CD4-positive, alpha-beta T cell (primary cell): ENCODE data around the gene NCR3LG1. TPM values are rescaled to one million over a fixed set of nuclear protein-coding genes. Genes with fewer than 3 reads are reported as not detected.

Source experiments
- ATAC-seq: fragments of 200-7000 bp; cut with Tn5 transposase; one replicate; pipeline ENCODE4 v1.10.0; 2022; ENCODE audit warnings: mild to moderate bottlenecking; ENCODE audit not compliant: poor library complexity
- CTCF ChIA-PET: fragments of 350-600 bp; sonication (Branson Sonifier 250); formaldehyde crosslinking; loops from one replicate; lab custom pipeline; 2021; ENCODE audit warnings: antibody characterized with exemption, inconsistent platforms; lab: Charles Lee
- POLR2A ChIA-PET: fragments of 350-600 bp; sonication (Branson Sonifier 250); formaldehyde crosslinking; loops from one replicate; lab custom pipeline; 2021; ENCODE audit warnings: antibody characterized with exemption, inconsistent platforms; lab: Charles Lee
- DNase-seq, 14 experiments: peaks; one replicate each; pipeline ENCODE4 v3.0.0-alpha.2; 2013 to 2020; ENCODE audit warnings: mixed read lengths in 2 of 14
- H3K27ac ChIP-seq, 2 donors: one replicate each; pipeline versions ENCODE4 v1.5.1 to v1.7.0; 2013; ENCODE audit warnings: low read length in 2 of 2, low read depth in 1 of 2, mild to moderate bottlenecking in 1 of 2
- H3K27me3 ChIP-seq, 2 experiments: 1 replicate in 1 of 2; 2 replicates in 1 of 2; pipeline versions ENCODE4 v1.6.1 to v1.7.0; 2013; ENCODE audit warnings: low read length in 2 of 2, control low read depth in 1 of 2, mild to moderate bottlenecking in 1 of 2, moderate library complexity in 1 of 2; ENCODE audit not compliant: insufficient read depth in 2 of 2, control insufficient read depth in 1 of 2
- H3K36me3 ChIP-seq: one replicate; pipeline ENCODE4 v1.6.1; 2013; ENCODE audit warnings: low read length, control low read depth; ENCODE audit not compliant: insufficient read depth
- H3K4me1 ChIP-seq: one replicate; pipeline ENCODE4 v1.6.1; 2013; ENCODE audit warnings: low read length, control low read depth; ENCODE audit not compliant: insufficient read depth
- H3K4me3 ChIP-seq: one replicate; pipeline ENCODE4 v1.5.1; 2013; ENCODE audit warnings: mild to moderate bottlenecking, low read length, moderate library complexity
- H3K9me3 ChIP-seq, 2 experiments: 1 replicate in 1 of 2; 2 replicates in 1 of 2; pipeline versions ENCODE4 v1.6.1 to v1.7.0; 2013; ENCODE audit warnings: low read length in 2 of 2, mild to moderate bottlenecking in 2 of 2, control low read depth in 1 of 2, moderate library complexity in 1 of 2; ENCODE audit not compliant: control insufficient read depth in 1 of 2, insufficient read depth in 1 of 2
- H3K27ac Mint-ChIP-seq: one replicate; pipeline ENCODE4 v1.8.0; 2020; ENCODE audit warnings: mixed read lengths
- H3K27me3 Mint-ChIP-seq: one replicate; pipeline ENCODE4 v1.8.0; 2021; ENCODE audit warnings: mixed read lengths
- H3K36me3 Mint-ChIP-seq: one replicate; pipeline ENCODE4 v1.8.0; 2021; ENCODE audit warnings: low read depth, mixed read lengths
- H3K4me1 Mint-ChIP-seq: one replicate; pipeline ENCODE4 v1.8.0; 2021; ENCODE audit warnings: low read depth, mixed read lengths
- H3K4me3 Mint-ChIP-seq: one replicate; pipeline ENCODE4 v1.8.0; 2020; ENCODE audit warnings: mild to moderate bottlenecking, mixed read lengths
- H3K9me3 Mint-ChIP-seq: one replicate; pipeline ENCODE4 v1.8.0; 2020; ENCODE audit warnings: mixed read lengths
- intact Hi-C, 2 experiments: fragments of 100-400 bp; cut with DNase I in 1 of 2; cut with micrococcal nuclease in 1 of 2; formaldehyde crosslinking; loops; one replicate each; pipeline versions ENCODE4 v1.15.1 to v1.9.0; 2023 to 2025; cut with DNase I, micrococcal nuclease
- total RNA-seq, 174 experiments: library from RNA in 2 of 174; stranded (reverse) in 2 of 174; gene quantifications; one replicate each; pipeline ENCODE4 v1.2.3 and lab custom pipeline; 2021 to 2026
- TF ChIP-seq, protein P1 (sequence below): fragments of 200-600 bp; IDR thresholded peaks from one replicate; pipeline ENCODE4 v1.8.0; 2022; ENCODE audit warnings: antibody characterized with exemption, mild to moderate bottlenecking

Gene NCR3LG1
- total RNA-seq, 2 experiments from 2014 or later = 2.2 to 2.4 TPM

DNA sequence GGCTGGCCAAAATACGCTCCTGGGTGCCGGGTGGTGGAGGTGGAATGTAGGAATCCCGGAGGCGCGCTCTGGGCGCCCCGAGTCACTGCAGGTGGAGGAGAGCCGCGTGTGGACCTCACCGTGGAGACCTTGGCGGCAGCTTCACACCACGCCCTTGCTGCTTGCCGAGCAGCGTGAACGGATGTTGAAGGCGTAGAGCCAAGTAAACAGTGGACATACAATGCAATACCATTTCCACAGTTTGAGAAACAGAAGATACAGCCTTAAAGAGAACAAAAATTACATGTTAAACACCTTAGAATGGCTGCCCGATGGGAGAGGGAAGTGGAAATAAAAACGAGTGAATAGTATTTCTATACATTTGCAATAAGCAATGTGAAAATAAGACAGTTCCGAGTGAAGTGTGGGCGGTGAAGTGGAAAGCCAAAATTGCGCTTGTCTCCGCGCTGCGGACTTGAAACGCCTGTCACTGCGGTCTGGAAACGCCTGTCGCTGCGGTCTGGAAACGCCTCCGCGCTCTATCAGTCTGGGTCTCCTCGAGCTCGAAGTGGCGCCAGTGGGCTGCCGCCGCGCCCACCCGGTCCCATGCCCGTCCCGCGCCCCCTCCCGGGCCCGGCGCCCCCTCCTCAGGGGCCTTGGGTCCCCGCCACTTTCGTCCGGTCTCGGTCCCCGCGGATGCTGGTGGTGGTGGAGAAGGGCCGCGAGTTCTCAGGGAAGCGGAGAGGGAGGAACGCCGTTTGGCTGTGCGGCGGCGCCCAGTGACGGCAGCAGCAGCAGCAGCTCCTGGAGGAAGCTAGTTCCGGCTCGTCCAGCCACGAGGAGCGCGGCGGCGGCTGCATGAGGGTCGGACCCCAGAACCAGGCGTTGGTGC, 1.6 kb downstream of the NCR3LG1 start:
- peak overlapping the region; percentile 93 for H3K4me3 Mint-ChIP-seq
- ChIA-PET CTCF (interaction anchor here (1.1 to 3.3 kb wide), 6 partner anchors 8 to 77 kb away, joined by 3 to 11 read pairs (median 5); partner anchors contain the start of genes KCNJ11 and NUCB2), POLR2A (interaction anchor here (0.9 to 2.9 kb wide), 8 partner anchors 8 to 146 kb away, joined by 3 to 14 read pairs (median 4); partner anchors contain the start of genes KCNJ11, NUCB2 and PIK3C2A)
- H3K4me1 Mint-ChIP-seq = peaks cover 35% of the 10 kb centered on the region
- H3K27ac Mint-ChIP-seq = peak overlapping the region; percentile 72
- Histone ChIP-seq H3K4me3 (peak overlapping the region; percentile 62), H3K27ac (no peak overlapping the region), H3K9me3 (no peaks in the 10 kb centered on the region), H3K4me1 (peaks cover 21% of the 10 kb centered on the region), H3K36me3 (no peaks in the 10 kb centered on the region), H3K27me3 (no peaks in the 10 kb centered on the region)
- intact Hi-C loops = loop anchor here (2.0 to 10.0 kb wide), 6 partner anchors 74 to 278 kb away; partner anchors contain the start of genes NUCB2 (in 1 of the 2), PIK3C2A (in 1 of the 2) and RPS13 (in 1 of the 2)
- no peaks in the 10 kb centered on the region for H3K27me3 Mint-ChIP-seq
- peaks cover 13% of the 10 kb centered on the region for H3K36me3 Mint-ChIP-seq
- DNase-seq (peak in 12 of 14 experiments; percentile 8 to 77 (median 36)), ATAC-seq (peak; percentile 41)
- TF ChIP-seq, protein P1, sequence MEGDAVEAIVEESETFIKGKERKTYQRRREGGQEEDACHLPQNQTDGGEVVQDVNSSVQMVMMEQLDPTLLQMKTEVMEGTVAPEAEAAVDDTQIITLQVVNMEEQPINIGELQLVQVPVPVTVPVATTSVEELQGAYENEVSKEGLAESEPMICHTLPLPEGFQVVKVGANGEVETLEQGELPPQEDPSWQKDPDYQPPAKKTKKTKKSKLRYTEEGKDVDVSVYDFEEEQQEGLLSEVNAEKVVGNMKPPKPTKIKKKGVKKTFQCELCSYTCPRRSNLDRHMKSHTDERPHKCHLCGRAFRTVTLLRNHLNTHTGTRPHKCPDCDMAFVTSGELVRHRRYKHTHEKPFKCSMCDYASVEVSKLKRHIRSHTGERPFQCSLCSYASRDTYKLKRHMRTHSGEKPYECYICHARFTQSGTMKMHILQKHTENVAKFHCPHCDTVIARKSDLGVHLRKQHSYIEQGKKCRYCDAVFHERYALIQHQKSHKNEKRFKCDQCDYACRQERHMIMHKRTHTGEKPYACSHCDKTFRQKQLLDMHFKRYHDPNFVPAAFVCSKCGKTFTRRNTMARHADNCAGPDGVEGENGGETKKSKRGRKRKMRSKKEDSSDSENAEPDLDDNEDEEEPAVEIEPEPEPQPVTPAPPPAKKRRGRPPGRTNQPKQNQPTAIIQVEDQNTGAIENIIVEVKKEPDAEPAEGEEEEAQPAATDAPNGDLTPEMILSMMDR = no peak
- no peaks in the 10 kb centered on the region for H3K9me3 Mint-ChIP-seq

DNA sequence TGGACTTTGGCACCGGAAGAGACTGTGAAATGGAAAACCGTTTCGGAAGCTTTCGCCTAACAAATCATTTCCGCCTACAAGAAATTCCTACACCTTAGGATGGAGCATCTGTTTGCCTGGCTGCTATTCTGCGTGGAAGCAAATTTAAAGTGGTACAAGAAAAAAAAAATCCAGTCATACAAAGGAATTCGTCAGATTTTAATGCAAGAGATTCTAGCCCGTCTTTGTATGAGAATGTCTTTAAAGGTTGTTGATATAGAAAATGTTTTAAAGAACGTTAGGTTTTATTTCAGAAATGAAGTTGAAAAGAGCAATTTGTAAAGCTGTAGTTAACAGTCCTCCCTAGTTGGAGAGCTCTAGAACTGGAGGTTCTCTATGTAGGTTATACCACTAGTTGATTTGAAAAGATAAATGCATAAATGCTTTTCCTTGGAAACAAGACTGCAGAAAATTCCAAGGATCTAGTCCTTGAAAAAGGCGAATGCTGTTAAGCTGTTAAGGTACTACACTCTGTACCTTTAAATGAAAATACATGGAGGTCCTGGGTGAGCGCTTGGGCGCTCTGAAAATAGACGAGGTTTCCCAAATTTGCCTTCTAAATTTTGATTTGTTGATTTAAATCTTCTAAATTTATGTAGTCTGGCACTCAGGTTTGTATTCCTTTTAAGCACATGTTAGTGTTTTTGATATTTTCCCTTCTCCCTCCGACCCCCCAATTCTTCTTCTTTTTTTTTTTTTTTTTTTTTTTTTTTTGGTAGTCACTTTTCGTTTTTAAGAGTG, 2.4 kb downstream of the NCR3LG1 start:
- Histone ChIP-seq H3K27me3 (no peaks in the 10 kb centered on the region), H3K4me3 (peak overlapping the region; percentile 62), H3K27ac (no peak overlapping the region), H3K4me1 (peaks cover 21% of the 10 kb centered on the region), H3K36me3 (no peaks in the 10 kb centered on the region), H3K9me3 (no peaks in the 10 kb centered on the region)
- Mint-ChIP-seq H3K4me3 (peak overlapping the region; percentile 93), H3K4me1 (peaks cover 35% of the 10 kb centered on the region), H3K27ac (peak overlapping the region; percentile 72), H3K9me3 (peaks cover 1% of the 10 kb centered on the region), H3K36me3 (peaks cover 15% of the 10 kb centered on the region), H3K27me3 (no peaks in the 10 kb centered on the region)
- ChIA-PET POLR2A (interaction anchor here (0.7 to 2.9 kb wide), 8 partner anchors 9 to 969 kb away, joined by 3 to 14 read pairs (median 4); partner anchors contain the start of genes KCNJ11, NUCB2 and PIK3C2A), CTCF (interaction anchor here (0.7 to 3.3 kb wide), 9 partner anchors 9 to 241 kb away, joined by 3 to 11 read pairs (median 4); partner anchors contain the start of genes KCNJ11 and NUCB2)
- TF ChIP-seq, protein P1 = no peak
- DNase-seq = peak in 2 of 14 experiments; percentile 1 to 4
- no peak for ATAC-seq
- intact Hi-C loops = loop anchor here (2.0 to 10.0 kb wide), 7 partner anchors 33 to 279 kb away; partner anchors contain the start of genes NUCB2 (in 1 of the 2), PIK3C2A (in 1 of the 2) and RPS13 (in 1 of the 2)
